HG03378 (cell line): ENCODE measurements around the gene HSF2BP.
A peak's percentile ranks its signal among the peaks of the same experiment; 100 is the strongest.
"Not testable (repeated sequence)": the region's sequence is repeated elsewhere in the genome, so short reads cannot be mapped to it uniquely, and the experiment has no call there.

ENCODE experiments used
- ATAC-seq: cut with Tn5 transposase; IDR thresholded peaks from one replicate; pipeline ENCODE4 v1.9.1; 2021; ENCODE audit warnings: mild to moderate bottlenecking, moderate library complexity; ENCODE audit not compliant: unreplicated experiment

The HSF2BP gene

DNA sequence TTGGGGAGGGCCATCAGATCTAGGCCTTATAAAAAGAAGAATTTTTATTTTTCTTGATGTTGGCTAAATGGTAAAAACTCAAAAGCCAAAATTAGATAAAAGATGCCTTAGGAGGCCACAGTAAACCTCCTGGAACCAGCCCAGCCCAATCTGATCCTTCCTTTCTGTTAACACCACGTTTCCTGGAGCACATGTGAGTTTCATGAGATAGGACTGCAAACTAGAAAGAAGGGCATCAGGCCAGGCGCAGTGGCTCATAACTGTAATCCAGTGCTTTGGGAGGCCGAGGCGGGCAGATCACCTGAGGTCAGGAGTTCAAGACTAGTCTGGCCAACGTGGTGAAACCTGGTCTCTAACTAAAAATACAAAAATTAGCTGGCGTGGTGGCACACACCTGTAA lies 6.7 kb downstream of the HSF2BP start:
- no peak for ATAC-seq

- not testable (repeated sequence) for ATAC-seq
Measured at GRCh38 chr21:43651926-43652325, 7.4 kb downstream of the HSF2BP start.

- no peak for ATAC-seq
Measured at GRCh38 chr21:43648171-43648570, 11.1 kb downstream of the HSF2BP start.

- peak; percentile 78 for ATAC-seq
Measured at GRCh38 chr21:43646550-43647260, 12.6 kb downstream of the HSF2BP start.

GRCh38 chr21:43645976-43646375 lies 13.3 kb downstream of the HSF2BP start:
- ATAC-seq: no peak

DNA sequence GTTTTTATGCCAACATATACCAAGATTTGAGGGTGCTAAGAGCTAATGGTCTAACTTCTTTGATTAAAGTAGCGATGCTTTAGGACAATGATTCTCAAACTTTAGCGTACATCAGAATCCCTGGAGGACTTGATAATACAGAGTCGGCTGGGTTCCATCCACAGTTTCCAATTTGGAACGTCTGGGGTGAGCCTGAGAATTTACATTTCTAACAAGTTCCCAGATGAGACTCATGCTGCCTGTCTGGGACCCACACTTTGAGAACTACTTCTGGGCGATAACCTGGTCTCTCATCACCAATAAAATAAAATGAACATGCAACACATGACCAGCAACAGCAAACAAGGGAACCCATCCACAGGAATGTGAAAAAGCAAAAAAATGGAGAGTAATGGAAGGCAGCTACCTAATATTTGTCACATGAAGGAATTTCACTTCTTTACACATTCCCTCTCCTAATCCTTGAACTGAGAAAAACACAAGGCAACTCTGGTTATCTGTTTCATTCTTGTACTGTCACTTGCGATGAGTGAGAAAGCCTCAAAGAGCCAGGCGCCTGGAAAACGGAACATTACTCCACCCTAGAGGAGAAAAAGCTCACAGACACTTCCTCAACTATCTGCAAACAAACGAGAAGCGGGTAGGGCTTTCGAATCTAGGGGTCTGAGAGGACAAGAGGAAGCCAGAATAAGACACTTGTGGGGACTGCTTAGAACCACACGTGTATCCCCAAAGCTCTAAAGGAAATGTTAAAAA lies 14.0 kb downstream of the HSF2BP start:
- ATAC-seq: no peak

- ATAC-seq: no peak
Measured at GRCh38 chr21:43644609-43645008, 14.7 kb downstream of the HSF2BP start.

DNA sequence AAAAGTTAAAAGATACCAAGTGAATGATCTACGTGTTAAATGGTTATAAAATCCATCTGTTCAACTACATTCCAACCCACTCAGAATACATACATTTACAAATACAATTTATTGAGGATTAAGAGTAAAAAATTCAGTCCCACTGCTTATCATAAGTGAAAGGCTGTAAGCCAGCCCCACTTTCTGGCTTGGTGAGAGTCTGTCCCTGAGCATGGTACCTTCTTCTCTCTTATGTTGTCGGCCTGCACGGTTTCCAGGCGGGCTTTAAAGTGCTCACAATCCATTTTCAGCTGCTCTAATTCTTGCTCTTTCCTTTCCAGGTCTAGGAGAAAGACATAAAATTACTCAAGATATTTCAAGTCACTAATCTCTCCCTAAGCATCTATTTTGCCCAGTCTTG lies 15.2 kb downstream of the HSF2BP start:
- no peak for ATAC-seq

- ATAC-seq: no peak
Measured at GRCh38 chr21:43643193-43643592, 16.1 kb downstream of the HSF2BP start.

GRCh38 chr21:43640400-43640799 lies 18.9 kb downstream of the HSF2BP start:
- no peak for ATAC-seq

DNA sequence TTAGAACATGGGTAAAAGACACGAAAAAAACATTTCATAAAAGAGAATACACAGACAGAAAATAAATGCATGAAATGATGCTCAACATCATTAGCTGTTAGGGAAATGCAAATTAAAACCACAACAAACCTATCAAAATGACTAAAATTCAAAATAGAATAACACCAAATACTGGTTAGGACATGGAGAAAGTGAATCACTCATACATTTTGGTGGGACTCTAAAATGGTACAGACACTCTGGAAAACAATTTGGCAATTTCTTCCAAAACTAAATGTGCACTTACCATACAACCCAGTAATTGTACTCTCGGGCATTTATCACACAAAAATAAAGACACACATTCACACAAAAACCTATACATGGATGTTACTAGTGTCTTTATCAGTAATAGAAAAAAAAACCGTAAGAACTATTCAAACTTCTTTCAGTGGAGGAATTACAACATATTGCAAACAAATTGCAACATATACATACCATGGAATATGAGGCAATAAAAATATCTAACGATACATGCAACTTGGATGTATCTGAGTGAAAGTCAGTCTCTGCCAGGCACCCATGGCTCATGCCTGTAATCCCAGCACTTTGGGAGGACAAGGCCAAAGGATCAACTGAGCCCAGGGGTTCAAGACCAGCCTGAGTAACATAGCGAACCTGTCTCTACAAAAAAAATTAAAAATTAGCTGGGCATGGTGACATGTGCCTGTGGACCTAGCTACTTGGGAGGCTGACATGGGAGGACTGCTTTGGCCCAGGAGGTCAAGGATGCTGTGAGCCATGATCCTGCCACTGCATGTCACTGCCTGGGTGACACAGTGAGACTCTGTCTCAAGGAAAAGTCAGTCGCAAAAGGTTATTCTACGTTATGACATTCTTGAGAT lies 19.6 kb downstream of the HSF2BP start:
- no peak for ATAC-seq

DNA sequence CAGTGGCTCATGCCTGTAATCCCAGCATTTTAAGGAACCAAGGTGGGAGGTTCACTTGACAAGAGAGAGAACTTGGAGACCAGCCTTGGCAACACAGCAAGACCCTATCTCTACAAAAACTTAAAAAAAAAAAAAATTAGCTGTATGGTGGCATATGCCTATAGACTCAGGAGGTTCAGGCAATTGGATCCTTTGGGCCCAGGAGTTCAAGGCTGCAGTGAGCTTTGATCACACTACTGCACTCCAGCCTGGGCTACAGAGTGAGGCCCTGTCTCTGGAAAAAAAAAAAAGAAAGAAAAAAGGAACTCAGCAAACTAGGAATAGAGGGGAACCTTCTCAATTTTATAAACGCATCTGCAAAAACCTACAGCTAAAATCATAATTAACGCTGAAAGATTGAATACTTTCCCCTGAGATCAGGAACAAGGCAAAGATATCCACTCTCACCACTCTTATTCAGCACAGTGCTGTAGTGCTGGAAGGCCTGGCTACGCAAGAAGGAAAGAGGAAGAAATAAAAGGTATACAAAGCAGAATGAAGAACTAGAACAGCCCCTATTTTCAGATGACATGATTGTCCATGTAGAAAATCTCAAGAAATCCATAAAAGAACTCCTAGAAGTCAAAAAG lies 21.6 kb downstream of the HSF2BP start:
- no peak for ATAC-seq

DNA sequence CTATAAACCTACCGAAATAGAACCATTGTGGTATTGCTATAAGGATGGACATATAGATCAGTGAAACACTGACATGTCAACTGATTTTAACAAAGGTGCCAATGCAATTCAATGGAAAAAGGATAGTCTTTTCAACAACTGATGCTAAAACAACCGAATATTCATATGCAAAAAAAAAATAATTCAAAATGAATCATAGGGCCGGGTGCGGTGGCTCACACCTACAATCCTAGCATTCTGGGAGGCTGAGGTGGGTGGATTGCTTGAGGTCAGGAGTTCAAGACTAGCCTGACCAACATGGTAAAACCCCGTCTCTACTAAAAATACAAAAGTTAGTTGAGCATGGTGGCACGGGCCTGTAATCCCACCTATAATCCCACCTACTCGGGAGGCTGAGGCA lies 23.9 kb downstream of the HSF2BP start:
- ATAC-seq: no peak

- no peak for ATAC-seq
Measured at GRCh38 chr21:43634618-43635017, 24.7 kb downstream of the HSF2BP start.

DNA sequence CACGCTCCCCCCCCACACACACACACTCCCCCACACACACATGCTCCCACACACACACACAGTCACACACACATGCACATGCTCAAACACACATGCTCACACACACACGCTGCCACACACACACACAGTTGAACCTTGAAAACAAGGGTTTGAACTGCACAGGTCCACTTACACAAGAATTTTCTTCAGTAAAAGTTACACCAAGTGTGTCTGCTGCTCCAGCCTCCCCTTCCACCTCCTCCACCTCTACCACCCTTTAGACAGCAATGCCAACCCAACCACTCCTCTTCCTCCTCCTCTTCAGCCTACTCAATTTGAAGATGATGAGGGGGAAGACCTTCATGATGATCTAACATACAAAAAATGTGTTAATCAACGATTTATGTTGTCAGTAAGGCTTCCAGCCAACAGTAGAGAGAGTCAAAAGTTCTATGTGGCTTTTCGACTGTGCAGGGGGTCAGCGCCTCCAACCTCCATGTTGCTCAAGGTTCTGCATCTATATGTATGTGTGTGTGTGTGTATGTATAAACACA lies 26.8 kb downstream of the HSF2BP start:
- ATAC-seq: no peak

- no peak for ATAC-seq
Measured at GRCh38 chr21:43631411-43632107, 27.7 kb downstream of the HSF2BP start.

GRCh38 chr21:43627527-43627926 lies 31.8 kb downstream of the HSF2BP start:
- no peak for ATAC-seq

GRCh38 chr21:43626390-43626789 lies 32.9 kb downstream of the HSF2BP start:
- no peak for ATAC-seq

- no peak for ATAC-seq
Measured at GRCh38 chr21:43624339-43624738, 34.9 kb downstream of the HSF2BP start.

- ATAC-seq: no peak
Measured at GRCh38 chr21:43623588-43623987, 35.7 kb downstream of the HSF2BP start.
